HepG2 (cell line): ENCODE data around the gene SRPRA. TPM values are rescaled to one million over a fixed set of nuclear protein-coding genes. Genes with fewer than 3 reads are reported as not detected.

ENCODE experiments used
- MZF1 ChIP-seq: sonication (generic); formaldehyde crosslinking; IDR thresholded peaks from 2 replicates; pipeline ENCODE4 v1.8.1; 2023; ENCODE audit warnings: mild to moderate bottlenecking, missing genetic modification reagents, borderline replicate concordance
- PHF5A ChIP-seq: IDR thresholded peaks from one replicate; pipeline ENCODE4 v1.6.1; 2018; ENCODE audit warnings: low read depth, missing genetic modification reagents; ENCODE audit not compliant: unreplicated experiment
- SMAD9 ChIP-seq: sonication (generic); formaldehyde crosslinking; IDR thresholded peaks from 2 replicates; pipeline ENCODE4 v1.5.1; 2020; ENCODE audit warnings: mild to moderate bottlenecking, missing genetic modification reagents
- SRY ChIP-seq: sonication (generic); formaldehyde crosslinking; IDR thresholded peaks from 2 replicates; pipeline ENCODE4 v1.8.0; 2022; ENCODE audit warnings: mild to moderate bottlenecking, missing genetic modification reagents
- YEATS4 ChIP-seq: sonication (generic); formaldehyde crosslinking; IDR thresholded peaks from 2 replicates; pipeline ENCODE4 v1.4.0; 2020; ENCODE audit warnings: missing genetic modification reagents, borderline replicate concordance
- ZFP36L2 ChIP-seq: sonication (generic); formaldehyde crosslinking; IDR thresholded peaks from 2 replicates; pipeline ENCODE4 v1.4.0; 2020; ENCODE audit warnings: missing genetic modification reagents
- ZNF326 ChIP-seq: sonication (generic); formaldehyde crosslinking; IDR thresholded peaks from 2 replicates; pipeline ENCODE4 v1.4.0; 2020; ENCODE audit warnings: missing genetic modification reagents, borderline replicate concordance
- ZNF558 ChIP-seq: sonication (generic); formaldehyde crosslinking; IDR thresholded peaks from 2 replicates; pipeline ENCODE4 v1.9.0; 2022; ENCODE audit warnings: mild to moderate bottlenecking, missing genetic modification reagents, borderline replicate concordance
- ZNF773 ChIP-seq: sonication (generic); formaldehyde crosslinking; IDR thresholded peaks from 2 replicates; pipeline ENCODE4 v1.4.0; 2020; ENCODE audit warnings: missing genetic modification reagents, borderline replicate concordance
- ZNF775 ChIP-seq: sonication (generic); formaldehyde crosslinking; IDR thresholded peaks from 2 replicates; pipeline ENCODE4 v1.4.0; 2020; ENCODE audit warnings: missing genetic modification reagents, mild to moderate bottlenecking, moderate library complexity, borderline replicate concordance
- polyA plus RNA-seq, 8 experiments: library from polyadenylated mRNA; depleted of rRNA in 3 of 8; stranded (reverse) in 7 of 8; unstranded in 1 of 8; fragments of >200 nt; fragmentation: Illumina TruSeq in 4 of 8; extraction: Trizol in 4 of 8; gene quantifications; 2 replicates each; pipeline versions ENCODE4 v1.2.1 to v1.2.3, GENCODE V29; 2011 to 2016; ENCODE audit warnings: low read depth in 4 of 8, missing spikeins in 1 of 8, mixed read lengths in 1 of 8; ENCODE audit not compliant: insufficient read depth in 1 of 8
- total RNA-seq, 5 experiments: library from RNA; depleted of rRNA; stranded (reverse); fragments of >200 nt; fragmentation: Illumina TruSeq; extraction: Trizol; gene quantifications; 2 replicates each; pipeline ENCODE4 v1.2.3, GENCODE V29; 2016; ENCODE audit warnings: low read depth in 1 of 5
- TF ChIP-seq, protein P1 (sequence below): sonication (generic); formaldehyde crosslinking; conservative IDR thresholded peaks from 2 replicates; pipeline ENCODE4 v1.4.0; 2020; ENCODE audit warnings: missing genetic modification reagents
- TF ChIP-seq, protein P2 (sequence below): sonication (generic); formaldehyde crosslinking; IDR thresholded peaks from 2 replicates; pipeline ENCODE4 v1.4.0; 2020; ENCODE audit warnings: low read depth, mild to moderate bottlenecking, missing genetic modification reagents
- TF ChIP-seq, protein P3 (sequence below): sonication (generic); formaldehyde crosslinking; IDR thresholded peaks from 2 replicates; pipeline ENCODE4 v1.4.0; 2020; ENCODE audit warnings: mild to moderate bottlenecking, missing genetic modification reagents
- TF ChIP-seq, protein P4 (sequence below): sonication (generic); formaldehyde crosslinking; IDR thresholded peaks from 2 replicates; pipeline ENCODE4 v1.9.0; 2021; ENCODE audit warnings: missing genetic modification reagents, borderline replicate concordance
- TF ChIP-seq, protein P5 (sequence below): sonication (generic); formaldehyde crosslinking; IDR thresholded peaks from 2 replicates; pipeline ENCODE4 v1.4.0; 2020; ENCODE audit warnings: missing genetic modification reagents, borderline replicate concordance

Gene SRPRA
- total and polyA plus RNA-seq, 2 of the 13 experiments (the other 11 are each of a cell fraction or from before 2014, with no cell fraction given), result 27.7 to 64.6 TPM

DNA sequence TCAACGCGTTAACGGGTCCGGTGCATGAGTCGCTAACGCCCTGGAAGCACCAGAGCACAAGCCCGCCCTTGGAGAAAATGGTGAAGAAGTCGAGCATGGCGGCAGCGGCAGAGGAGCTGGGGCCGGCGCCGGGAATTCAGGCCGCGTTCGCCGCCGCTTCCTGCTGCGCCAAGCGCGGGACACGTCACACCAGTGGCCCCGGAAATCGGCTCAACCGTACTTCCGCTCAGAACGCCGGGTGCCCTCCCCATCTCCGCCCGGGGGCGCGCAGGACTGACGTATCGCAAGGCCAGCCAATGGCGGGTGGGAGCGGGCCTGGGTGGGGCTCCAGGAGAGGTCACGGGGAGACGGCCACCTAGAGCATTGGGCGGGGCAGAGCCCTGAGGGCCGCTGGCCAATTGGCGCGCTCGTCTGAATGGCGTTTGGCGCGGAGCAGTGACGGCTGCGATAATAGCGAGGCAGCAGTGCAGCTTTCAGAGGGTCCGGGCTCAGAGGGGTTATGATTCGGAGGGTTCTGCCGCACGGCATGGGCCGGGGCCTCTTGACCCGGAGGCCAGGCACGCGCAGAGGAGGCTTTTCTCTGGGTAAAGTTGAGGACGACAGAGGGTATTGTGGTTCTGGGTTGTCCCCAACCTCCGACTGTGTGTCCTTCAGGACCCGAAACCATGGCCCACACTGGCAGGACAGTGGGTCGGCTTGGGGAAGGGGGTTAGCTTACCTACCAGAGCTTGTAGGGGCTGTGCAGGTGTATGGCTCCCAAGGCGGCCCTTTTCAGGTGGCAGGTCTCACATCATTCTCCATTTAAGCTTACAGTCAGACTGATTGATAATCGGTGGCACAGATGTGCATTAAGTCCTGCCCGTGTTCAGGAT lies at the start of gene SRPRA, which contains the start of gene FOXRED1 (continued):
- TF ChIP-seq, protein P1, sequence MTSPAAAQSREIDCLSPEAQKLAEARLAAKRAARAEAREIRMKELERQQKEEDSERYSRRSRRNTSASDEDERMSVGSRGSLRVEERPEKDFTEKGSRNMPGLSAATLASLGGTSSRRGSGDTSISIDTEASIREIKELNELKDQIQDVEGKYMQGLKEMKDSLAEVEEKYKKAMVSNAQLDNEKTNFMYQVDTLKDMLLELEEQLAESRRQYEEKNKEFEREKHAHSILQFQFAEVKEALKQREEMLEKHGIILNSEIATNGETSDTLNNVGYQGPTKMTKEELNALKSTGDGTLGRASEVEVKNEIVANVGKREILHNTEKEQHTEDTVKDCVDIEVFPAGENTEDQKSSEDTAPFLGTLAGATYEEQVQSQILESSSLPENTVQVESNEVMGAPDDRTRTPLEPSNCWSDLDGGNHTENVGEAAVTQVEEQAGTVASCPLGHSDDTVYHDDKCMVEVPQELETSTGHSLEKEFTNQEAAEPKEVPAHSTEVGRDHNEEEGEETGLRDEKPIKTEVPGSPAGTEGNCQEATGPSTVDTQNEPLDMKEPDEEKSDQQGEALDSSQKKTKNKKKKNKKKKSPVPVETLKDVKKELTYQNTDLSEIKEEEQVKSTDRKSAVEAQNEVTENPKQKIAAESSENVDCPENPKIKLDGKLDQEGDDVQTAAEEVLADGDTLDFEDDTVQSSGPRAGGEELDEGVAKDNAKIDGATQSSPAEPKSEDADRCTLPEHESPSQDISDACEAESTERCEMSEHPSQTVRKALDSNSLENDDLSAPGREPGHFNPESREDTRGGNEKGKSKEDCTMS (CRISPR knock-in tag), result no peak
- no peak for TF ChIP-seq PHF5A (CRISPR knock-in tag)
- no peak for TF ChIP-seq SMAD9 (CRISPR knock-in tag)
- TF ChIP-seq, protein P2, sequence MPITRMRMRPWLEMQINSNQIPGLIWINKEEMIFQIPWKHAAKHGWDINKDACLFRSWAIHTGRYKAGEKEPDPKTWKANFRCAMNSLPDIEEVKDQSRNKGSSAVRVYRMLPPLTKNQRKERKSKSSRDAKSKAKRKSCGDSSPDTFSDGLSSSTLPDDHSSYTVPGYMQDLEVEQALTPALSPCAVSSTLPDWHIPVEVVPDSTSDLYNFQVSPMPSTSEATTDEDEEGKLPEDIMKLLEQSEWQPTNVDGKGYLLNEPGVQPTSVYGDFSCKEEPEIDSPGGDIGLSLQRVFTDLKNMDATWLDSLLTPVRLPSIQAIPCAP (CRISPR knock-in tag), result no peak
- TF ChIP-seq YEATS4 (CRISPR knock-in tag), result peak; percentile 98
- no peak for TF ChIP-seq ZFP36L2 (CRISPR knock-in tag)
- TF ChIP-seq, protein P3, sequence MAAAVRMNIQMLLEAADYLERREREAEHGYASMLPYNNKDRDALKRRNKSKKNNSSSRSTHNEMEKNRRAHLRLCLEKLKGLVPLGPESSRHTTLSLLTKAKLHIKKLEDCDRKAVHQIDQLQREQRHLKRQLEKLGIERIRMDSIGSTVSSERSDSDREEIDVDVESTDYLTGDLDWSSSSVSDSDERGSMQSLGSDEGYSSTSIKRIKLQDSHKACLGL (CRISPR knock-in tag), result peak; percentile 45; the same call in 1 of the 2 replicates
- TF ChIP-seq ZNF773 (CRISPR knock-in tag), result no peak
- TF ChIP-seq SRY (CRISPR knock-in tag), result peak; percentile 43; the same call in 1 of the 2 replicates
- 0 out of 2 replicates have a peak, but pooled peaks have one; percentile 63 for TF ChIP-seq MZF1 (CRISPR knock-in tag)
- peak; percentile 60; the same call in 1 of the 2 replicates for TF ChIP-seq ZNF558 (CRISPR knock-in tag)
- TF ChIP-seq, protein P4, sequence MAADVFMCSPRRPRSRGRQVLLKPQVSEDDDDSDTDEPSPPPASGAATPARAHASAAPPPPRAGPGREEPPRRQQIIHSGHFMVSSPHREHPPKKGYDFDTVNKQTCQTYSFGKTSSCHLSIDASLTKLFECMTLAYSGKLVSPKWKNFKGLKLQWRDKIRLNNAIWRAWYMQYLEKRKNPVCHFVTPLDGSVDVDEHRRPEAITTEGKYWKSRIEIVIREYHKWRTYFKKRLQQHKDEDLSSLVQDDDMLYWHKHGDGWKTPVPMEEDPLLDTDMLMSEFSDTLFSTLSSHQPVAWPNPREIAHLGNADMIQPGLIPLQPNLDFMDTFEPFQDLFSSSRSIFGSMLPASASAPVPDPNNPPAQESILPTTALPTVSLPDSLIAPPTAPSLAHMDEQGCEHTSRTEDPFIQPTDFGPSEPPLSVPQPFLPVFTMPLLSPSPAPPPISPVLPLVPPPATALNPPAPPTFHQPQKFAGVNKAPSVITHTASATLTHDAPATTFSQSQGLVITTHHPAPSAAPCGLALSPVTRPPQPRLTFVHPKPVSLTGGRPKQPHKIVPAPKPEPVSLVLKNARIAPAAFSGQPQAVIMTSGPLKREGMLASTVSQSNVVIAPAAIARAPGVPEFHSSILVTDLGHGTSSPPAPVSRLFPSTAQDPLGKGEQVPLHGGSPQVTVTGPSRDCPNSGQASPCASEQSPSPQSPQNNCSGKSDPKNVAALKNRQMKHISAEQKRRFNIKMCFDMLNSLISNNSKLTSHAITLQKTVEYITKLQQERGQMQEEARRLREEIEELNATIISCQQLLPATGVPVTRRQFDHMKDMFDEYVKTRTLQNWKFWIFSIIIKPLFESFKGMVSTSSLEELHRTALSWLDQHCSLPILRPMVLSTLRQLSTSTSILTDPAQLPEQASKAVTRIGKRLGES (CRISPR knock-in tag), result no peak
- no peak for TF ChIP-seq ZNF326 (CRISPR knock-in tag)
- TF ChIP-seq, protein P5, sequence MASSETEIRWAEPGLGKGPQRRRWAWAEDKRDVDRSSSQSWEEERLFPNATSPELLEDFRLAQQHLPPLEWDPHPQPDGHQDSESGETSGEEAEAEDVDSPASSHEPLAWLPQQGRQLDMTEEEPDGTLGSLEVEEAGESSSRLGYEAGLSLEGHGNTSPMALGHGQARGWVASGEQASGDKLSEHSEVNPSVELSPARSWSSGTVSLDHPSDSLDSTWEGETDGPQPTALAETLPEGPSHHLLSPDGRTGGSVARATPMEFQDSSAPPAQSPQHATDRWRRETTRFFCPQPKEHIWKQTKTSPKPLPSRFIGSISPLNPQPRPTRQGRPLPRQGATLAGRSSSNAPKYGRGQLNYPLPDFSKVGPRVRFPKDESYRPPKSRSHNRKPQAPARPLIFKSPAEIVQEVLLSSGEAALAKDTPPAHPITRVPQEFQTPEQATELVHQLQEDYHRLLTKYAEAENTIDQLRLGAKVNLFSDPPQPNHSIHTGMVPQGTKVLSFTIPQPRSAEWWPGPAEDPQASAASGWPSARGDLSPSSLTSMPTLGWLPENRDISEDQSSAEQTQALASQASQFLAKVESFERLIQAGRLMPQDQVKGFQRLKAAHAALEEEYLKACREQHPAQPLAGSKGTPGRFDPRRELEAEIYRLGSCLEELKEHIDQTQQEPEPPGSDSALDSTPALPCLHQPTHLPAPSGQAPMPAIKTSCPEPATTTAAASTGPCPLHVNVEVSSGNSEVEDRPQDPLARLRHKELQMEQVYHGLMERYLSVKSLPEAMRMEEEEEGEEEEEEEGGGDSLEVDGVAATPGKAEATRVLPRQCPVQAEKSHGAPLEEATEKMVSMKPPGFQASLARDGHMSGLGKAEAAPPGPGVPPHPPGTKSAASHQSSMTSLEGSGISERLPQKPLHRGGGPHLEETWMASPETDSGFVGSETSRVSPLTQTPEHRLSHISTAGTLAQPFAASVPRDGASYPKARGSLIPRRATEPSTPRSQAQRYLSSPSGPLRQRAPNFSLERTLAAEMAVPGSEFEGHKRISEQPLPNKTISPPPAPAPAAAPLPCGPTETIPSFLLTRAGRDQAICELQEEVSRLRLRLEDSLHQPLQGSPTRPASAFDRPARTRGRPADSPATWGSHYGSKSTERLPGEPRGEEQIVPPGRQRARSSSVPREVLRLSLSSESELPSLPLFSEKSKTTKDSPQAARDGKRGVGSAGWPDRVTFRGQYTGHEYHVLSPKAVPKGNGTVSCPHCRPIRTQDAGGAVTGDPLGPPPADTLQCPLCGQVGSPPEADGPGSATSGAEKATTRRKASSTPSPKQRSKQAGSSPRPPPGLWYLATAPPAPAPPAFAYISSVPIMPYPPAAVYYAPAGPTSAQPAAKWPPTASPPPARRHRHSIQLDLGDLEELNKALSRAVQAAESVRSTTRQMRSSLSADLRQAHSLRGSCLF (CRISPR knock-in tag), result no peak
- no peak for TF ChIP-seq ZNF775 (CRISPR knock-in tag)
